GM12892 (cell line): ENCODE results near the gene C16orf89.

ENCODE experiments used
- POLR2A ChIP-seq: IDR thresholded peaks from 2 replicates; pipeline ENCODE4 v1.6.1; 2011; ENCODE audit warnings: low read depth, low read length, control low read depth
- POLR2AphosphoS5 ChIP-seq: IDR thresholded peaks from 2 replicates; pipeline ENCODE4 v1.6.1; 2011; ENCODE audit warnings: low read depth, low read length, control low read depth
- TAF1 ChIP-seq: IDR thresholded peaks from 2 replicates; pipeline ENCODE4 v1.6.1; 2011; ENCODE audit warnings: low read depth, mild to moderate bottlenecking, control low read depth, low read length, borderline replicate concordance

- TF ChIP-seq POLR2AphosphoS5: no peak
- no peak for TF ChIP-seq POLR2A
- TF ChIP-seq TAF1: no peak
Measured at GRCh38 chr16:5025171-5025632, 40.6 kb downstream of the C16orf89 start.
